ENCODE measurements around the gene LMCD1.

The LMCD1 gene

DNA sequence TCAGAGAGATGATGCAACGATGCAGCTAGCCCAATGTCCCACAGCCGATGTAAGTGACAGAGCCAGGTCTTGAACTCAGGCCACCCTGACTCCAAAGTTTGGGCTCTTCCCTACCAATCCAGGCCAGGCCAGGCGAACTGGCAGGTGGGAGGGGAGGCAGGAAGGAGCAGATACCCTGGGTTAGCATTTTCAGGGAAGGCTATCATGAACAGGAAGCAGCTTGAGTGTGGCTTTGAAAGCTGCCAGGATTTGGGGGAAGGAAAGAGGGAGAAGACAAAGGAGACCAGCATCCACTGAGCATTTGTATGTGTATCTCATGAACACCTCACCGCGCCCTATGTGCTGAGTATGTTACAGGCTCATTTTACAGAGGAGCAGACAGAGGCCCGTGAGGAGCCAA is 38.8 kb downstream of the LMCD1 start:
- DNase-seq = no peak

DNA sequence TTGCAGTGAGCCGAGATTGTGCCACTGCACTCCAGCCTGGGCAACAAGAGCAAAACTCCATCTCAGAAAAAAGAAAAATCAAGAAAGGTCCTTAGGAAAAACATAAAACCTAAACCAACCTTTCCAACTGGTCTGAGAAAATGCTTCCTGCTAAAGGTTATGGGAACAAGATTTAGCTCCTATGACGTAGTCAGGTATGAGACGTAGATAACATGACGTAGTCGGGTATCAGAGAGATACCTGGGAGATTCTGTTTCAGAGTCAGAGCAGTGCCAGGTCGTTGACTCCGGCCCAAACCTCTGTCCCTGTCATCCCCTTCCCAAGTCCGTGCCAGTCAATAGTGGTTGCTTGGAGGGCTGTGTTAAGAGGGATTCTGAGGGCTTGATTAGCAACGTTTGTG is 39.9 kb downstream of the LMCD1 start:
- no peak for DNase-seq

DNA sequence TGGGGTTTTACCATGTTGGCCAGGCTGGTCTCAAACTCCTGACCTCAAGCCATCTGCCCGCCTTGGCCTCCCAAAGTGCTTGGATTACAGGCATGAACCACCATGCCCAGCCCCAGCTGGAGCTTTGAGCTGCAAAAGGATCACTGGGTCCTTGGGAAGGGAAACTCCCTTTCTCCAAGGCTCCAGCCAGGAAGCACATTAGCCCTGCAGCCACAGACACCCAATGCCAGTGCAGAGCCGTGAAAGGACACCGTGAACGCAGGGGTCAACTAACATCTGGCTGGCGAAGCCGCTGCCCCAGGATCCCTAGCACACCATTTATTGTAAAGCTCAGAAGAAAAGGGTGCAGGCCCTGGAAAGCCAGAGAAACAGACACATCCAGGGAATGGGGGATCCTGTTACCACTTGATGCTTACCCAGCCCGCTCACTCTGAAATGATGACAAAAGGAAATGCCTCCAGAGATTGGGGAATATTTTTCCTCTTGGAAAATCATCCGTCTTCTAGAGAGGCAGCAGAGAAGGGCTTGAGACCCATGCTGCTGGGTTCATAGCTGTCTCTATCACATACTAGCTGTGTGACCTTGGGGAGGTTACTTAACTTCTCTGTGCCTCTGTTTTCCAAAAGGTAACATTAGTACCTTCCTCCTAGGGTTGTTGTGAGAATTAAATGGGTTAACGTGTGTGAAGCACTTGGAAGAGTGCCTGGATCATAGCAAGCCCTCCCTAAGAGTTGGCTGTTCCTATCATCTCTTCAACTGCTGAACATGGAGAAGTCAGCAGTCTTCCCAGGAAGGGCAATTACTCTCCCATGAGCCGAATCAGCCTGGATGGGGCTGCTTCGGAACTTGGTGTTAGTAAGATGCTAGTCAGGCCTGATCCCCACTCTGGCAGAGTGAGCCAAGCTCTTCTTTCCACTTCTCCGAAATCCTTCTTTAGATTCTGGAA is 40.8 kb downstream of the LMCD1 start:
- DNase-seq = no peak

DNA sequence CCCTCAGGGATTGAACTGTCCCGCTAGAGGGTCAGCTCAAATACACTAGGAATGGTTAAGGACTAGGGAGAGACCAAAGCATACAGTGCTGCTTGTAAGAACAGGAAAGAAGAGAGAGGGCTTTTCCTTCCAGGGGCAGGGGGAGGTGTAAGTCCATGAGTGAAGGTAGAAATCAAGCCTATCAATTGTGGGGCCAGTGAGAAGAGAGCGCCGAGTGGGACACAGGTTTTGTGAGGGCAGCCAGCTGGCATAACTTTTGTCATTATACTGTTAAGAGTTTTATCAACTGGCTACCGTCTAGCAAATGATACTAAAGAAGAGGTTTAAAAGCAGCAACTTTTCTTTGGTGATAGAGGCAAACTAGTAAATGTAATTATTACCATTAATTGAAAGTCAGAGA is 45.0 kb downstream of the LMCD1 start:
- no peak for DNase-seq

DNA sequence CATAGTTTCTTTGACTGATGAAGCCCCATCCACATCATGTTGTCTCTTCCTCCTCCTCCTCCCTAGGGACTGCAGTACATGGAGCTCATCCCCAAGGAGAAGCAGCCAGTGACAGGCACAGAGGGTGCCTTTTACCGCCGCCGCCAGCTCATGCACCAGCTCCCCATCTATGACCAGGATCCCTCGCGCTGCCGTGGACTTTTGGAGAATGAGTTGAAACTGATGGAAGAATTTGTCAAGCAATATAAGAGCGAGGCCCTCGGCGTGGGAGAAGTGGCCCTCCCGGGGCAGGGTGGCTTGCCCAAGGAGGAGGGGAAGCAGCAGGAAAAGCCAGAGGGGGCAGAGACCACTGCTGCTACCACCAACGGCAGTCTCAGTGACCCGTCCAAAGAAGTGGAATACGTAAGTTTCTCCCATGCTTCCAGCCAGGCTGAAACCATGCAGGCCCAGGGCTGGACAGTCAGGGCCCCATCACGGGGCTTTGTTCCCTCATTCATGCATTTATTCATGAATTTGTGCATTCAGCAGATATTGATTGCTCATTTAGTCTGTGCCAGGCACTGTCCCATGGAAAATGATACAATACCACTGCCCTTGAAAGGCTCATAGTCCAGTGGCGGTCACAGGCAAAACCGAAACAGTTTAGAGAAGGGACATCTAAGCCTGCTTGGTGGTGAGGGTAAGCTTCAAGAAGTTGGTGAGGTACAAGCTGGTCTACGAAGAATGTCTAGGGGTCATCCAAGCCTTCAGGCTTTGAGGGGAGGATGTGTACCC is 47.1 kb downstream of the LMCD1 start:
- no peak for DNase-seq

DNA sequence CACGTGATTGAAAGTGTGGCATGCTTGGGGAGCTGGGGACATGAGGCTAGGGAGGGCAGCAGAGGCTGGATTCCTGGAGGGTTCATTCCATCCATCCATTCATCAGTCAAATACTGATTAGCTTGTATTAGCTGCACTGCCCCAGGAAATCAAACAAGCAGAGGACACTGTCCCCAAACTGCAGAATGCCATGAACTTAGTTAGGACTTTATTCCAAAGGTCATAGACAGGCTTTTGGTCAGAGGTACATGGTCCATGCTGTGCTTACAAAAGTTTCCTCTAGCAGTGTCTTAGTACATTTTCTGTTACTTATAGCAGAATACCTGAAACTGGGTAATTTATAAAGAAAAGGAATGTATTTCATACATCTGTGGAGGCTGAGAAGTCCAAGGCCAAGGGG is 47.7 kb downstream of the LMCD1 start:
- DNase-seq = no peak

DNA sequence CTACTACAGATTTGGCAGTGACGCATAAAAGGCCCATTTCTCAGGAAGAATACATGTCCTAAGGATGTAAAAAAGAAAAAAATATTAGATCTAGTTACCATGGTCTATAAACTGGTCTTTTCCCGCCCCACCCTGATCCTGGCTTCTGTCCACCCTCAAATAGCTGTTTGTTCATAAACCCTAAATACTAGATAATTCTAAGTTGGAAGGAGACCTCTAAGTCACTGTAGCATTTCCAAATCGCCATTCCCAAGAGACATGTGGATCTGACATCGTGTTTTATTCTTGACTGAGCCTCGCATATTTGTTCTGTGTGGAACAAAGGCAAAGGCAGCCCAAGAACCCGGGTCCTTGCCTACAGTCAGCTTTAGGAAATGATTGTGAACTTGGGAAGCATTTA is 49.0 kb downstream of the LMCD1 start:
- DNase-seq = no peak

DNA sequence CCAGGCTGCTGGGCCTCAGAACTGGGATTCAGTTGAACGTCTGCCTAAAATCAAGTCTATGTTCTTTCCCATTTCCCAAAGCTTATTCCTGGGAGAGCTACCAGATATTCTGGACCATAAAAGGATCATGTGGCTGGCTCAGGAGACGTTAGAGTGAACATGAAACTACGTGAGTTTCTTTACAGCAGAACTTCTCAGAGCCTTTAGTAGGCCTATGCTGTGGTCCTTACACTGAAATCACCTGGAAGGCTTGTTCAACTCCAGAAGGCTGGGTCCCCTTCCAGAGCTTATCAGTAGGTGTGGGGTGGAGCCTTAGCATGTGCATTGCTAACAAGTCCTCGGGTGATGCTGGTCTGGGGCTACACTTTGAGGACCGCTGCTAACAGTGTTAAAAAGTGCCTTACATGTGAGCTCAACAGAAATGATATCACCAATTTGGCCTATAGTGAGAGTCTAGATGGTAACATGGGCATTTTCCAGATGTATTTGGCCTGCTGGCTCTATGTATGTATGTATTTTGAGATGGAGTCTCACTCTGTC is 50.7 kb downstream of the LMCD1 start:
- no peak for DNase-seq

DNA sequence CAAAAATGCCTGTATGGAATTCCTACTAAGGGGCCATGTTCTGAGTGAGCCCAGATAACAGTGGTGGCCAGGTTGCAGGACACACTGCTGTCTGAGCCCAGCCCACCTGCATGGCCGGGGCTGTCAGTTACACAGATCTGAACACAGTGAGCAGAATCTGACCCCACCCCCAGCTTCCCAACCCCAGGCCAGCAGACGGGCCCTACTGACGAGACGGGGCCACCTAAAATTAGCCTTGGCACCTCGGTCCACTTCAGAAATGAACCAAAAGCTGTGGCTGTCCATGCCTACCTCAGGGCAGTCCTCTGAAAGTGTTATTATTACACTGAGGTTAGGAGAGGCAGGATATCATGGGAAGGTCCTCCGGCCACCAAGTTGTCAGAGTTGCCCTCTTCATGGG is 51.8 kb downstream of the LMCD1 start:
- DNase-seq = no peak

DNA sequence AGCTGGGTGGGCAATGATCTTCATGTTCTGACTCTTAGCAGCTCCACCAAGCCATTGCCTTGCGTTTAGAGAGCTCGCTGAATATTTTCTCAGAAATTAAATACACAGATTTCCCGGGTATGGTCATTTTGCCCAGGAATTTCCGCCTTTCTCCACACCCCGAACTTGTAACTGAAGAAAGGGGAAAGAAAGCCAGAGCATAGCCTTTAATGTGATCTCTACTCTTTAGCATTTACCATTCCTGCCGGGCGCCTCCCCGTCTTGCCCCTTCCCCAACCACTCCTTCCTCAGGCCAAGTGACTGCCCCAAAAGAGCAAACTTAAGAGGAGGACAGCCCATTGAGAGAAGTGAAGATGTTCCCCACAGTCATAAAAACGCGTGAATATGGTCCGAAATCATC is 53.1 kb downstream of the LMCD1 start:
- DNase-seq = no peak

DNA sequence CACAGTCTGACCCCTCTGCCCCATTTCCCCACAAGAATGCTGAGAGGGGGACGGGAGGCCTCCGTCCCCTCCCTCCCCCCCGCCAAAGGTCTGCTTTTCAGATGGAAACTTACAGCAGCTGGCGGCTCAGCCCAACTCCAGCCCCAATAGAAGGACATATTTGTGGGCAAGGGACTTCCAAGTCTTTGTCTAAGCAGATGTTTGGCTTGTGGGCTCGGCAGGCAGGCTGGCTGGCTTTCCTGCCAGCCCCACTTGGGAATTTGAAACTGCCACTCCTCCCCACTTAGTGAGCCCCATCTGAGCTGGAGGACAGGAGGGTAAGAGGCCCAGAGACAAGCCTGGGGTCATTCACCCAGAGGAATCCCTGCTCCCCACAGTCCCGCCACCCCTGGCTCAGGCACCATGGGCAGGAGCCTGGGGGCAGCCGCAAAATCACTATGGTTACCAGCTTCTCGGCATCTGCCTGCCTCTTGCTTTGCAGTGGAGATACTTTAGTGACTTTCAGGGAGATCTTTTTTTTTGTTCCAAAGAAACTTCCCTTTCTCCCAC is 53.6 kb downstream of the LMCD1 start:
- no peak for DNase-seq

DNA sequence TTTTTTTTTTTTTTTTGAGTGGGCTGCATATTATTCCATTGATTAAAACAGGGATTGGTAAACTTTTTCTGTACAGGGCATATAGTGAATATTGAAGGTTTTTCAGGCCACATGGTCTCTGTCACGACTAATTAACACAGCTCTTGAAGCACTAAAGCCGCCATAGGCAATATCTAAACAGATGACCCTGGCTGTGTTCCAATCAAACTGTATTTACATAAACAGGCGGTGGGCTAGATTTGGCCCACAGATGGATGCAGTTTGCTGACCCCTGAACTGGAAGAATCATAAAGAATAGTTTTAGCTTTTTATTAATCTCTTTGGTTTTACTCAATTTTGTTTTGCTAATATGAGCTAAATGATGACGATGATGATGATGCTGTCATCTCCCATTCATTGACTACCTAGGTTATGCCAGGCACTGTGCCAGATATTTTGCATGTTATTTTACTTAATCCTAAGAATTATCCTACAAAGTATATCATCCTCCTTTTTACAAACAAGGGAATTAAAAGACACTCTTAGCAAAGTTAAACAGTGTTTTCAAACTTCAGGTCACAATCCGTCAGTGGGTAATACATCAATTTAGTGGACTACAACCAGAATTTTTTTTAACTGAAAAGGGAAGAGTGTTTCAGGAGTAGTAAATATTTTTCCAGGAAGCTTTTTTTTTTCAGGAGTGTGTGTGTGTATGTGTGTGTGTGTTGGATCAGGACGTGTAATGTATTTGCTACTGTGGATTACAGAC is 54.3 kb downstream of the LMCD1 start:
- DNase-seq = no peak

DNA sequence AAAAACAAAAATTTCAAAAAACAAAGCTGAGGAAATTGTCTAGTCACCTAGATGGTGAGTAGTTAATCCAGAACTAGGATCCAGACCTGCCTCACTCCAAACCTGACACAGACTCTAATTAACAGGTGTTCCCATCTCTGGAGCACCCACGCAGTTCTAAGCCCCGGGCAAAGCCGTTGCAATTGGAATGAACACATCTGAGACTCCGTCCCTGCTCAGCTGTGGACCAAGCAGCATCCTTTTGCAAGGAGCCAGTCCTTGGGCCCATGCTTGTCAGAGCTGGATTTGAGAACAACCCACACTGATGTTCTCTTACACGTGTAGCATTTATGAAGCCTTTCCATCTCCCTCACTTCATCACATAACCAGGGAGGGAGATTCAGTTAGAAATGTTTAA is 54.8 kb downstream of the LMCD1 start:
- DNase-seq = no peak

DNA sequence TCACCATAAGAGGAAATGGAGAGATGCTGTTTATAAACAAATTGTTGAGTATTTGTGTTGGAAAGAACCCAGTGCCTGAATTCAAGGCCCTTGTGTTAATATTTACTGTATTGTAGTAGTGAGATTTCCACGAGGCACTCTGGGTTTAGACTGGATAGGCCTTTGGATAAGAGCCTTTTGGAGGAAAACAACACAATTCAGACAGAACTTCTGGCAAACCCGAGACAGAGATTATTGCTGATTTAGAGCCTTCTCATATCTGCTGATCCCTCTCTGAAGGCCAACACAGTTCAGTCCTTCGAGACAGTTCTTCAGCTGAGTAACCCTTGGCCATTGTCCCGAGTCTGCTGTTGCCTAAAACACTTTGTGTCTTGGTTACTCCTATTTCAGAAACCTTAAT is 55.7 kb downstream of the LMCD1 start:
- no peak for DNase-seq

DNA sequence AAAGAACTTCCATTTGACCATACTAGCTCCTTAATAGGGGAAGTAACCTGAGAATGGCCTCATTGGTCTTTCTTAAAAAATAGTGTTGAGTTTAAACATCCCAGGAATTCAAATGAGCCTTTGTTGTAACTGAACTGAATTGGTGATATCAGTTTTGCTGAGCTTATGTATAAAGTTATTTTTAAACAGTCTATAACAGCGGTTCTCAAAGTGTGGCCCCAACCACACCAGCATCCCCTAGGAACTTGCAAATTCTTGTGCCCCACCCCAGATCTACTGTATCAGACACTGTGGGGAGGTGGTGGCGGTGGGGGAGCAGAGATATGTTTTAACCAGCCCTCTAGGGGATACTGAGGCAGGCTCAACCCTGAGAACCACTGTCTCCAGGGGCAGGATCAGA is 57.0 kb downstream of the LMCD1 start:
- DNase-seq = no peak

DNA sequence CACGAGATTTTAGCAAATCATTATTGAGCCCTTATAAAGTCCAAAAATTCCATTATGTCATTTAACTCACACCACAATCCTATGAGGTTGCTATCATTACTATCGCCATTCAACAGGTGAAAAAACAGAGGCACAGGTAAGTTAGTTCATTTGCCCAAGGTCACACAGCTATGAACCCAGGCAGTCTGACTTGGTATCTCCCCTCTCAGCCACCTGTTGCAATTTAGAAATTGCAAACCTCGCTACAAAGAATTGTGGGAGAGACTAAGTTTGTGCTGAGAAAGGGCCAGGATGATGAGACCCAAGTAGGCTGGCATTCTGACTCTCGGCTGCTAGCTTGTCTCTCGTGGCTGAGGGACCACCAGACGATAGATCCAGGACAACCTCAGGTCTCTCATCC is 57.7 kb downstream of the LMCD1 start:
- DNase-seq = no peak

DNA sequence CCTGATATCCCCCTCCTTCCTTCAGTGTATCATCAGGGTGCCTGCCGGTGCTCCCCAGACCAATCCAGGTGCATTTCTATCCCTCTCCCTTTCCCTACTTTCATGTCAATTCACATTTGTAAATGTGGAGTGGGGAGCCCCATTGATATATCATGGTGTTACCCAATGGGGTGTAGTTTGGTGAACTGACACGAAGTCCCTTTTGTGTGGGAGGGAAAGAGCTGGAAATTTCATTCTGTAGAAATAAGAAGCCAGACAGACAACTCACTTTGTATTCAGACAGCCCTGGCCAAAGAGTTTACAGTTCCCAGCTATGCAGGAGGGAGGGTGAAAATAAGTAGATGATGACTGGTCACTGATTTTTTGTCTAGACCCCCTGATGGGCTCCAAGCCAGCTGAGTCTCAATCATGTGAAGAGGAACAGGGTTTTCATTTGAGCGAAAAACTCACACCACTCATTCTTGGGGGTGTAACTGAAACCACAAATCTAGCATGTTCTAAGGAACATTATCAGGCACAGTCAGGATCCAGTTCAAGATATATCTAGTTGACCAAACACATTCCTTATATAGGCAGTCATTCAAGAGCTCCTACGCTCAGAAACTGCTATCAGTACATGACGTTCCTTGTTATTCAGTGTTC is 58.9 kb downstream of the LMCD1 start:
- DNase-seq = no peak

DNA sequence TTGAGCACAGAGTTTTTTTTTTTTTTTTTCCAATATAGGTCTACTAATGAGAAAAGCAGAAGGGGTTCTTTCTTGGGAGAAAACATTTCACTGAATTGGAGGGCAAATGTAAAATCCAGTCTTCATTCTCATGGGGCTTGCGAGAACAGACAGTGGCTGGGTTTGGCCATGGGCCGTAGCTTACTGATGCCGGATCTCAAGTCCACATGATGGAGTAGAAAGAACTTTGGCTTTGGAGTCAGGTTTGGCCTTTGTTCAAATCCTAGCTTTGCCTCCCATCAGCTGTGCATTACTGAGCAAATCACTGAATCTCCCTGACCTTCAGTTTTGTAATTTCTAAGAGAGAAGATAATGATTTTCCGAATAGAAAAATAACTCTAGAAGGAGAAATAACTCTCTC is 59.7 kb downstream of the LMCD1 start:
- no peak for DNase-seq

DNA sequence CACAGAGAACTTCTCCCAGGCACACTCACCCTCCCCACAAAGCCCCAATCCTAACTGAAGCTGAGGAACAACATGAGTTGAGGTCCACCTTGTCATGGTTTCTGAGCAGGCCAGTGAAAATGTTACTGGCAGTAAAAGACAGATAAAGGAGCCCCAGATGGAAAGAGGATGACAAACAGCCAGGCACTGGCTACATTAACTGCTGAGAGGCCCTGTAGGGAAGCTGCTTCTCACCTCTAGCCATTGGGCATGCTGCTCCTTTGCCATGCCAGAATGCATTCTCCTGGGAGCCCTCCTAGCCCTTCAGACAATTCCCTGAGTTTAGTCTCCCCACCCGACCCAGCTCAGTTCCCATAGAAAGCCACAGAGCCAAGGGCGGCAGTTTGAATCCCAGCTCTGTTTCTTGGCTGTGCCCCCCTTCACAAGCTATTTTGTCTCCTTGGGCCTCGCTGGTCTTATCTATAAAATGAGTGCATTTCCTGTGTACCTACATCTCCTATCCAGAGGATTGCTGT is 60.5 kb downstream of the LMCD1 start:
- no peak for DNase-seq

DNA sequence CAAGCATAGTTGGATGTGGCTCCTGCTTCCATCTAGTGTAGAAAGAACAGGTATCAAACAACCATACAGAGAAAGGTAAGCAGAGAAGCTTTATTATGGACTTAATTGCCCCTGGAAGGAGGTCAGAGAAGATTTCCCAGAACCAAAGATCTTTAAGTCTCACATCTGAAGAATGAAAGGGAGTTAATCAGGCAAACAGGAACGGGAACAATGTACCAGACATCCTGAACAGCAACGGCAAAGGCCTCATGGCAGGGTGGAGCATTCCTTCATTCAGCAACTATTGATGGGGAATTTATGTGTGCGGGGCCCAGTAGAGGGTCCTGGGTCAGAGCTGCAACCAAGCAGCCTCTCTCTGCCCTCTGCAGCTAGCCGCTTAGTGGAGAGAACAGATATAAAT is 61.5 kb downstream of the LMCD1 start:
- DNase-seq = no peak

DNA sequence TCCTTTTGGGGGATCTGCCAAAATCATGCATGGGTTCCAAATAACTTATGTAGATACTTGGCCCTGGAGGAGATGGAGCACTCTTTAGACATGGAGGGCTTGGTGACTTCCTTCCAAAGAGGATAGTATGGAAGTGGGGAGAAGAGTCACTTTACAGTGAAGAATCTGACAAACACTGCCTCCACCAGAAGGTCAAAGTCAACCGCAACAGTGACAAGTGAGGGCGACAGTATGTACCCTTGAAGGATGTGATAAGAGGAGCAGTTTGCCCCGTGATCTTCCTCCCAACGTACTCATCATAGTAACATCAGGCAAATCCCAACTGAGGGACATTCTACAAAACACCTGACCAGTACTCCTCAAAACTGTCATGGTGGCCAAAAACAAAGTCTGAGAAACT is 62.0 kb downstream of the LMCD1 start:
- DNase-seq = no peak

DNA sequence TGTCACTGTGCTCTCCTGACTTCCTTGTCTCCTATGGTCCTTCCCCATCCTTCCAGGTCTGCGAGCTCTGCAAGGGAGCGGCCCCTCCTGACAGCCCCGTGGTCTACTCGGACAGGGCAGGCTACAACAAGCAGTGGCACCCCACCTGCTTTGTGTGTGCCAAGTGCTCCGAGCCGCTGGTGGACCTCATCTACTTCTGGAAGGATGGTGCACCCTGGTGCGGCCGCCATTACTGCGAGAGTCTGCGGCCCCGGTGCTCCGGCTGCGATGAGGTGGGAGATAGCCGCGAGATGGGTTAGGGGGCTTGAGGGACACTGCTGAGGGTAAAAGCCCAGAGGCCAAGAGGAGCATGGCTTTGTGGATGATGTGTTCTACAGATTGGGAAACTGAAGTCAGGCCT is 63.8 kb downstream of the LMCD1 start:
- DNase-seq = no peak

Measured in 8988T (cell line).